GM18873 (cell line): ENCODE results near the gene NAT14.

Experiments
- ATAC-seq: cut with Tn5 transposase; IDR thresholded peaks from one replicate; pipeline ENCODE4 v1.9.1; 2021; ENCODE audit warnings: mild to moderate bottlenecking, moderate library complexity, moderate number of reproducible peaks; ENCODE audit not compliant: unreplicated experiment, low FRiP score

The NAT14 gene

DNA sequence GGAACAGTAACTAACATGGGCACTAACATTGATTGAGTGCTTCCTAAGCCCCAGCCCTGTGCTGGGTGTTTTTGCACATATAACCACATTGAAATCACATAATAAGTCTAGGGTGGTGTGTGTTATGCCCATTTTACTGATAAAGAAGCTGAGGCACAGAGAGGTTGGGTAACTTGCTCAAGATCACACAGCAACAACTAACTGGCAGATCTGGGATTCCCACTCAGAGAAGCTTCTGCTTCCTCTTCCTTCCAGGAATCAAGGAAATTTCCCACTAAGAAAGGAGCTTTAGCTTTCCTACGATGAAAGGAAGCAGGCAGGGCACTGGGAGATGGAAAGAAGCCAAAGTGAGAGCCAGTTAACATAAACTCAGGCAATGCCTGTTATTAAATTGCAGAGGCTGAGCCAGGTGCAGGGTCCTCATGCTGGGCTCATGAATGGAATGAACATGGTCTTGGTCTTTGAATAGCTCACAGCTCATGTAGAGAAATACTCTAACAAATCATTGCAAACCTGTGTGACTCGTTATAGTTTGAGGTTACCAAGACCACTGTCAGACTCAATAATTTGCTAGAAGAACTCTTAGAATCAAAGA lies 13.4 kb downstream of the NAT14 start:
- no peak for ATAC-seq

GRCh38 chr19:55500368-55500952 lies 15.5 kb downstream of the NAT14 start:
- ATAC-seq = no peak

- no peak for ATAC-seq
These were observed 17.4 kb downstream of the NAT14 start for GRCh38 chr19:55502197-55502952.

DNA sequence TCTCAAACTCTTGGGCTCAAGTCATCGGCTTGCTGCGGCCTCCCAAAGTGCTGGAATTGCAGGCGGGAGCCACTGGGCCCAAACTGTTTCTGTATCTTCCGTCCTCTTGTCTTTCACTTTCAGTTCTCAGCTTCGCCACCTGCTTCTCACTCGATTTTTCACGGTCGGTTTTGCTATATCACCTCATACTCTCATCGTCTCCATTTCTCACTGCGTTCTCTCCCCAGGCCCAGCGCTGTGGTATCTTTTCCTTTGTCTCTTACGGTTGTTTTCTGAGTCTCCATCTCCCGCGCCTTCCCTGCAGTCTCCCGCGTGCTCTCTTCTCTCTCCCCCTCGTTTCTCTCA lies 18.1 kb downstream of the NAT14 start:
- no peak for ATAC-seq

- ATAC-seq = peak; percentile 73
These were observed 18.7 kb downstream of the NAT14 start for GRCh38 chr19:55503502-55504251.

- no peak for ATAC-seq
These were observed 19.2 kb downstream of the NAT14 start for GRCh38 chr19:55504252-55504603.

DNA sequence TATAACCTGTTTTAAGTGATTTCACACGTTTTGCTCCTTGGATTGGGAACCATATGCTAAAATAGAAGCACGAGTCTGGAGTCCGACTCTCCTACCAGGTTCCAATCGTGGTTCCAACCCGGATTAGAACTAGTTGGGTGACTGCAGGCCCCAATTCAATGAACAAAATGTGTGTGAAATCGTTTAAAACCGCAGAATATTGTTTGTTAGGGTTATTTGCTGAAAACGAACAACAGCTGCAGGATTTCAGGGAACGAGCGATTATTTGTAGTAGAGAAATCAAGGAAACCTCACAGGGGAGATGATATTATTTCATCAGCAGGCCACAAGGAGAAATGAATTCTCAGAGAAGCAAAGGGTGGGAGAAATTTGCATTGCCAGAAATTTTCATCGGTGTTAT lies 20.0 kb downstream of the NAT14 start:
- no peak for ATAC-seq

DNA sequence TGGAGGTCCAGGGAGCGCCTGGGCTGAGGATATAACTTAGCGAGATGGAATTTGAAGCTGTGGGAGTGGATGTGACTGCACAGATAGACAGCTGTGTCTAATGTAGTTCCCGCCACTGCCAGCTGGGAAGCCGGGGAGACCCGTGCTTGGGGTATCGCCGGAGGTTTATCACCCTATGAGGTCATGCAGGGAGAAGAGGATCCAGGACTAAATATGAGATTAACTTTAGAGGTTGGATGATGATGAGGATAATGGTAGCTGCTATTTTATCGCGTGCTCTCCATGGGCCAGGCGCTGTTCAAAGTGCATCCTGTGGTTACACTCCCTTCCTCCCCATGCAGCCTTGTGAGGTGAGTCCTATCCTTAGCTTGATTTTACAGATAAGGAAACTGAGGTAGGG lies 23.1 kb downstream of the NAT14 start:
- no peak for ATAC-seq

- ATAC-seq = peak; percentile 93
These were observed 32.1 kb downstream of the NAT14 start for GRCh38 chr19:55516878-55517620.

GRCh38 chr19:55519451-55520311 lies 34.7 kb downstream of the NAT14 start:
- ATAC-seq = no peak

- no peak for ATAC-seq
These were observed 35.8 kb downstream of the NAT14 start for GRCh38 chr19:55520691-55521292.

GRCh38 chr19:55525289-55526101 lies 40.5 kb downstream of the NAT14 start:
- ATAC-seq = no peak

GRCh38 chr19:55526216-55527196 lies 41.5 kb downstream of the NAT14 start:
- no peak for ATAC-seq

- no peak for ATAC-seq
These were observed 42.4 kb downstream of the NAT14 start for GRCh38 chr19:55527197-55528029.

- ATAC-seq = no peak
These were observed 43.2 kb downstream of the NAT14 start for GRCh38 chr19:55528030-55528803.
